Skeletal muscle satellite cell (primary cell): ENCODE measurements around the gene GDF9.
A peak's percentile ranks its signal among the peaks of the same experiment; 100 is the strongest.

Experiments used
- H3K27me3 ChIP-seq: 2 replicates; pipeline ENCODE4 v1.7.0; 2013; ENCODE audit warnings: low read length; ENCODE audit not compliant: control insufficient read depth, insufficient read depth
- H3K36me3 ChIP-seq: 2 replicates; pipeline ENCODE4 v1.7.0; 2013; ENCODE audit warnings: mild to moderate bottlenecking, control low read depth, low read length; ENCODE audit not compliant: insufficient read depth
- H3K4me1 ChIP-seq: 2 replicates; pipeline ENCODE4 v1.7.0; 2013; ENCODE audit warnings: low read length; ENCODE audit not compliant: control insufficient read depth, insufficient read depth
- H3K4me2 ChIP-seq: 2 replicates; pipeline ENCODE4 v1.7.0; 2013; ENCODE audit warnings: mild to moderate bottlenecking, low read length
- H3K4me3 ChIP-seq: 2 replicates; pipeline ENCODE4 v1.7.0; 2013; ENCODE audit warnings: low read length
- H3K9ac ChIP-seq: 2 replicates; pipeline ENCODE4 v1.7.0; 2013; ENCODE audit warnings: mild to moderate bottlenecking, low read depth, low read length, moderate library complexity
- H3K9me3 ChIP-seq: replicated peaks from 2 replicates; pipeline ENCODE4 v1.7.0; 2013; ENCODE audit warnings: mild to moderate bottlenecking, control low read depth, low read length

GDF9 gene

DNA sequence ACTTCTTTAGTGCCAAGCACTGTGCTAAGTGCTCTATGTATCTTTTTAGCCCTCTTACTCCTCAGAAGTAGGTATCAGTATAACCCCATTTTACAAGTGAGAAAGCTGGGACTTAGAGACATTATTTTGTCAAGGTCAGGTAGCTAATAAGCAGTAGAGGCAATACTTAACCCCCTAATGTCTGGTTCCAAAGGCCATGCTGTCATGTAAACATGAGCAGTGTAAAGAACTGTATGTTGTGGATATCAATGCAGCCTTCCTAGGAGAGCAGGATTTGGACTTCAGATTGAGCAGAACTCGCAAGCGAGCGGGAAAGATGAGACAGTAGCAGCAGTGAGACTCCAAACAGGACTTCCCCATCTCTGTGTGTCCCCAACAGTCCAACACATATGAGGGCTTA is 32.2 kb downstream of the GDF9 start:
- H3K4me1 ChIP-seq: peaks cover 8% of the 10 kb centered on the region
- no peak overlapping the region for H3K4me2 ChIP-seq
- no peaks in the 10 kb centered on the region for H3K9me3 ChIP-seq
- no peak overlapping the region for H3K4me3 ChIP-seq
- no peaks in the 10 kb centered on the region for H3K27me3 ChIP-seq
- no peak overlapping the region for H3K9ac ChIP-seq
- H3K36me3 ChIP-seq: no peaks in the 10 kb centered on the region

GRCh38 chr5:132832612-132833011 is 33.7 kb downstream of the GDF9 start:
- Histone ChIP-seq H3K36me3 (no peaks in the 10 kb centered on the region), H3K27me3 (no peaks in the 10 kb centered on the region), H3K4me3 (no peak overlapping the region)

GRCh38 chr5:132831095-132831860 is 35.0 kb downstream of the GDF9 start:
- H3K4me1 ChIP-seq: peaks cover 8% of the 10 kb centered on the region
- peak overlapping the region; percentile 89 for H3K9ac ChIP-seq
- H3K27me3 ChIP-seq: no peaks in the 10 kb centered on the region
- H3K4me3 ChIP-seq: peak overlapping the region; percentile 99
- no peaks in the 10 kb centered on the region for H3K9me3 ChIP-seq
- H3K36me3 ChIP-seq: no peaks in the 10 kb centered on the region
- H3K4me2 ChIP-seq: peak overlapping the region; percentile 99

More at GRCh38 chr5:132832612-132833011, 33.7 kb downstream of the GDF9 start:
- H3K9me3 ChIP-seq: no peaks in the 10 kb centered on the region
- no peak overlapping the region for H3K9ac ChIP-seq
- H3K4me1 ChIP-seq: peaks cover 8% of the 10 kb centered on the region
- no peak overlapping the region for H3K4me2 ChIP-seq

GRCh38 chr5:132830436-132831094 is 35.7 kb downstream of the GDF9 start, which contains the start of gene SHROOM1:
TSS of gene SHROOM1 (minus strand) at chr5:132830647. CDS start at chr5:132826140, 4,507 bp downstream.
- Histone ChIP-seq H3K4me1 (peaks cover 8% of the 10 kb centered on the region), H3K36me3 (no peaks in the 10 kb centered on the region), H3K27me3 (no peaks in the 10 kb centered on the region), H3K9me3 (no peaks in the 10 kb centered on the region), H3K4me2 (peak within 1 kb of the TSS; percentile 99), H3K9ac (peak within 1 kb of the TSS; percentile 89), H3K4me3 (peak within 1 kb of the TSS; percentile 99)

GRCh38 chr5:132829742-132830435 is 36.4 kb downstream of the GDF9 start:
- peak overlapping the region; percentile 99 for H3K4me2 ChIP-seq
- H3K36me3 ChIP-seq: peaks cover 4% of the 10 kb centered on the region
- no peaks in the 10 kb centered on the region for H3K27me3 ChIP-seq
- H3K9ac ChIP-seq: peak overlapping the region; percentile 89
- H3K4me1 ChIP-seq: peaks cover 8% of the 10 kb centered on the region
- H3K9me3 ChIP-seq: no peaks in the 10 kb centered on the region
- H3K4me3 ChIP-seq: peak overlapping the region; percentile 99

GRCh38 chr5:132828846-132829494 is 37.3 kb downstream of the GDF9 start:
- Histone ChIP-seq H3K4me1 (peaks cover 8% of the 10 kb centered on the region), H3K9me3 (no peaks in the 10 kb centered on the region), H3K4me2 (peak overlapping the region; percentile 99), H3K4me3 (no peak overlapping the region), H3K27me3 (no peaks in the 10 kb centered on the region), H3K9ac (peak overlapping the region; percentile 89), H3K36me3 (peaks cover 8% of the 10 kb centered on the region)

DNA sequence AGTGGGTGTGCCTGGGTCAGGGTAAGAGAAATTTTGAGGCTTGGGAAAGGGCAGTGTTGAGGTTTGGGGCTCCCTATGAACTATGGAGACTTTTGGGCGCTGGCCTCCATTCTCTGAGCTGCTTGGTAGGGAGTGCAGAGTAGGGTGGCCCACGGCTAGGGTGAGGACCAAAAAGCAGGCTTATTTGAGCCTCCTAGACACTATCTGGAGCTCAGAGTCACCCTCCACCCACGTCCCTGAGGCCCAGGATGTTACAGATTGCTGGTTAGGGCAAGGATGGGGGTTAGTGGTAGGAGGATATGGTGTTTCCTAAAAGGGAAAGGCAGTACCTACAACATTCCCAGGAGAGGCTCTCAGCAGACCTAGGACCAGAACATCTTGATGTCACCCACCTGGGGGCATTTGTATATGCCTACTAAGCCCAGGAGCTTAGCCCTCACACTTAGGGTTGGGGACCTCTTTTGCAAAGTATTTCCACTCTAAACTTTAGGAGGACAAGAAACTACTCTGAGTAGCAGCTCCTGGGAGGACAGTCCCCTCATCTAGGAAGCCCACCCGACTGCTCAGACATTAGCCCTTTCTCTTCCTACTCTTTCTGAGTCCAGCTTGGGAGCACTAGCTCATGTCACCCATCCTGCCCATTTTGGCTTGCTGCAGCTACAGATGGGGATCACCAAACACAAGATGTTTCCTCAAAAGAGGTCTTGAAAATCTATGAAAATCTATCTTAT is 38.2 kb downstream of the GDF9 start:
- no peak overlapping the region for H3K4me3 ChIP-seq
- no peaks in the 10 kb centered on the region for H3K27me3 ChIP-seq
- no peak overlapping the region for H3K4me2 ChIP-seq
- no peak overlapping the region for H3K9ac ChIP-seq
- H3K4me1 ChIP-seq: peaks cover 8% of the 10 kb centered on the region
- no peaks in the 10 kb centered on the region for H3K9me3 ChIP-seq
- H3K36me3 ChIP-seq: peaks cover 11% of the 10 kb centered on the region

DNA sequence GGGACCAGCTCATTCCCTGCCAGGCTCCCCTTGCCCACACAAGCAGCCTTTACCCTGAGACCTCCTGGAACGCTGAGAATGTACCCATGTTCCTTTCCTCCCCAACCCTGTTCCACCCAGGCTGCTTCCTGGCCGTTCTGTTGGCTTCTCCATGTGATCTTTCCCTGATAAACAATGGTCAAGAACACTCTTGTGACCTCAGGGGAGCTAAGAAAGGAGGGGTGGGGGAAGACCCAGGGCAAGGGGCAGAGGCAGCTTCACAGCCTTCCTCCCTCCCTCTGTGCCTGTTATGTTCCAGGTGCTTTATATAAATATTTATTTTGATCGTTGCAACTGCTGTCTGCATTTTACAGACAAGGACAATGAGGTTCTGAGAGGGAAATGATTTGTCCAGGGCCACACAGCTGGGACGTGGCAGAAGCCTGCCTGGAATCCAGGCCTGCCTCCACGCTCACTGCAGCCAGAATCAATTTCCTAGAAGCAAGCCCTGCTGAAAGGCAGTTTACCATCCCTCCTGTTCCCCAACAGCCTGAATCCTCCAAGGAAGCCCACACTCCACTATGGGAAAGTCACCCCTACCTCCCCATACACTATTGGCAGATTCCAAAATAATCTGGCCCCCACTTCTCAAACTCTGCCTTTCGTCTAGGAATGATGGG is 39.7 kb downstream of the GDF9 start:
- Histone ChIP-seq H3K9ac (no peak overlapping the region), H3K4me1 (peaks cover 8% of the 10 kb centered on the region), H3K4me3 (no peak overlapping the region), H3K36me3 (peaks cover 11% of the 10 kb centered on the region), H3K4me2 (no peak overlapping the region), H3K9me3 (no peaks in the 10 kb centered on the region), H3K27me3 (no peaks in the 10 kb centered on the region)

DNA sequence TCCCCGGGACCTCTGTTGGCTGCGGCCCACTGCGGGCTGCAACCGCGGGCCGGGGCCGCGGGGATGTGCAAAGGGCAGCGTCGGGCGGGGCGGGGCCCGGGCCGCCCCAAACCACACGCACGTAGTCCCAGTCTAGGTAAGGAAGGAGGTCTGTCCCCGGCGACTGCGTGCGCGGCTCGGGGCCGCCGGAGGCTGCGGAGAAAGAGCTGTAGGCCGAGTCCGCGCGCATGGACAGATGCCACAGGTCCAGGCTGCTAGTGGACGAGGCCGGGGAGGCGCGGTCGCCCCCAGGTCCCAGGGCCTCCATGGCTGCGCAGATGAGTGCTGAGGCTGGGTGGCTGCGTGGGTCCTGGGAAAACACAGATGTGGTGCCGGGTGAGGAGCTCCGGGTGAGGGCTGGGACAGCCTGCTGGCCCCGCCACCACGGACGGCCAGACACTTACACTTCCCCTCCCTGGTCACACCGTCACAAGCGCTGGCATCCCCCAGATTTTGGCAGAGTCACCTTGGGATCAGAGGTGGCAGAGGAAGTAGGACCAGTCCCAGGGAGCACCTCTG is 40.4 kb downstream of the GDF9 start:
- no peak overlapping the region for H3K9ac ChIP-seq
- peaks cover 11% of the 10 kb centered on the region for H3K36me3 ChIP-seq
- H3K27me3 ChIP-seq: no peaks in the 10 kb centered on the region
- peaks cover 8% of the 10 kb centered on the region for H3K4me1 ChIP-seq
- H3K4me2 ChIP-seq: no peak overlapping the region
- H3K9me3 ChIP-seq: no peaks in the 10 kb centered on the region
- H3K4me3 ChIP-seq: no peak overlapping the region
